Measurements from ENCODE around the gene ZFR. TPM values are rescaled to one million over a fixed set of nuclear protein-coding genes. Genes with fewer than 3 reads are reported as not detected.

Gene ZFR
- total and polyA plus RNA-seq, 9 of the 15 experiments (the other 6 are each of a cell fraction or from before 2014, with no cell fraction given) = 35.5 to 108 (median 71.1) TPM

- FAIRE-seq (no peak), ATAC-seq (no peak), DNase-seq (ENCODE audit: extremely low read depth in 1 of 4, low spot score in 3 of 4) (no peak)
- peaks cover 0 to 8% of the 10 kb centered on the region in 2 experiments; a peak in 2 of 5 replicates for H3K4me1 ChIP-seq (replicated peaks in 1 of 2; ENCODE audit: control insufficient read depth in 2 of 2, insufficient read depth in 2 of 2, low read length in 2 of 2)
- no peak overlapping the region for H3K4me2 ChIP-seq (ENCODE audit: insufficient read depth, low read length)
- TF ChIP-seq KDM5B (IDR thresholded peaks at IDR 0.05; ENCODE audit: insufficient replicate concordance, low read depth, low read length) = no peak
- no peak for TF ChIP-seq MTA2 (IDR thresholded peaks at IDR 0.05; ENCODE audit: low read depth)
- no peak for TF ChIP-seq TFE3 (CRISPR knock-in tag; IDR thresholded peaks at IDR 0.05)
- TF ChIP-seq SIRT6 (IDR thresholded peaks at IDR 0.05; ENCODE audit: low read depth, low read length) = no peak
- H3K9me3 ChIP-seq (replicated peaks; ENCODE audit: control insufficient read depth, insufficient read depth, low read depth, low read length) = no peaks in the 10 kb centered on the region
- no peaks in the 10 kb centered on the region for H4K20me1 ChIP-seq (replicated peaks; ENCODE audit: control insufficient read depth, insufficient read depth, low read length)
- 79% methylated on average over 3 of the region's 3 CpGs for WGBS (ENCODE audit: insufficient coverage, low coverage, missing lambda C conversion rate)
- intact Hi-C loops (cut with micrococcal nuclease) = no loop called here
- H2AFZ ChIP-seq (ENCODE audit: low read depth, low read length) = no peak overlapping the region
- no peaks in the 10 kb centered on the region for H3K27me3 ChIP-seq (ENCODE audit: control insufficient read depth in 2 of 2, insufficient read depth in 2 of 2, low read length in 2 of 2)
- CTCF ChIA-PET (ENCODE audit: low intra/inter-chr PET ratio) = no interaction called here
- no peak overlapping the region for H3K9ac ChIP-seq (ENCODE audit: insufficient read depth in 1 of 2, low read depth in 2 of 2, low read length in 2 of 2)
- in situ Hi-C loops (cut with MboI) = no loop called here
- H3K79me2 ChIP-seq (ENCODE audit: control insufficient read depth, insufficient read depth, low read length) = no peaks in the 10 kb centered on the region
- H3K4me3 ChIP-seq = no peak overlapping the region
- H3K36me3 ChIP-seq (ENCODE audit: control insufficient read depth, insufficient read depth, low read length) = peaks cover 93% of the 10 kb centered on the region
- BruUV-seq (replicated peaks) = no TSS peak
- no peak overlapping the region for H3K27ac ChIP-seq (ENCODE audit: extremely low read depth, low read depth, low read length)
- no peaks in the 10 kb centered on the region for H3K9me1 ChIP-seq (ENCODE audit: control insufficient read depth, insufficient read depth, low read length)
- POLR2A ChIA-PET = interaction anchor here (1.2 to 1.7 kb wide), 2 partner anchors 9 to 13 kb away, joined by 3 to 5 read pairs; no protein-coding TSS in a partner anchor
Measured at GRCh38 chr5:32392039-32392438, 52.5 kb downstream of the ZFR start.
